ENCODE measurements around the gene RASA3. TPM values are rescaled to one million over a fixed set of nuclear protein-coding genes. Genes with fewer than 3 reads are reported as not detected.

Gene RASA3
- total RNA-seq, 1 donor from 2014 or later = 17.3 TPM

GRCh38 chr13:114148521-114148855 lies 16.1 kb upstream of the RASA3 start:
- no peaks in the 10 kb centered on the region for H3K9me3 ChIP-seq
- H3K4me3 ChIP-seq = no peak overlapping the region
- TF ChIP-seq CTCF (IDR thresholded peaks at IDR 0.05) = no peak
- H3K36me3 ChIP-seq = no peaks in the 10 kb centered on the region
- peaks cover 10% of the 10 kb centered on the region for H3K4me1 ChIP-seq
- H3K27me3 ChIP-seq = no peaks in the 10 kb centered on the region
- H3K27ac ChIP-seq = no peak overlapping the region
- intact Hi-C loops (cut with DNase I) = no loop called here
- peak; percentile 46 for ATAC-seq
- DNase-seq = peak; percentile 51

GRCh38 chr13:114147803-114148520 lies 15.5 kb upstream of the RASA3 start:
- Histone ChIP-seq H3K4me1 (peaks cover 15% of the 10 kb centered on the region), H3K4me3 (no peak overlapping the region), H3K27me3 (no peaks in the 10 kb centered on the region), H3K9me3 (no peaks in the 10 kb centered on the region), H3K36me3 (no peaks in the 10 kb centered on the region), H3K27ac (no peak overlapping the region)
- intact Hi-C loops (cut with DNase I) = no loop called here
- DNase-seq = peak; percentile 32
- ATAC-seq = no peak
- no peak for TF ChIP-seq CTCF (IDR thresholded peaks at IDR 0.05)

- no peak for ATAC-seq
- peak; percentile 54 for DNase-seq
- no peak overlapping the region for H3K27ac ChIP-seq
- no peaks in the 10 kb centered on the region for H3K9me3 ChIP-seq
- peaks cover 19% of the 10 kb centered on the region for H3K4me1 ChIP-seq
- H3K27me3 ChIP-seq = no peaks in the 10 kb centered on the region
- no peaks in the 10 kb centered on the region for H3K36me3 ChIP-seq
- intact Hi-C loops (cut with DNase I) = no loop called here
- TF ChIP-seq CTCF (IDR thresholded peaks at IDR 0.05) = no peak
- no peak overlapping the region for H3K4me3 ChIP-seq
These were observed 14.2 kb upstream of the RASA3 start for GRCh38 chr13:114146629-114147028.

- Histone ChIP-seq H3K36me3 (no peaks in the 10 kb centered on the region), H3K9me3 (no peaks in the 10 kb centered on the region), H3K4me3 (no peak overlapping the region), H3K27me3 (no peaks in the 10 kb centered on the region), H3K4me1 (peaks cover 15% of the 10 kb centered on the region), H3K27ac (no peak overlapping the region)
- intact Hi-C loops (cut with DNase I) = no loop called here
- no peak for TF ChIP-seq CTCF (IDR thresholded peaks at IDR 0.05)
- DNase-seq (peak; percentile 51), ATAC-seq (no peak)
These were observed 13.8 kb upstream of the RASA3 start for GRCh38 chr13:114146173-114146572.

GRCh38 chr13:114145722-114146121 lies 13.3 kb upstream of the RASA3 start:
- TF ChIP-seq CTCF (IDR thresholded peaks at IDR 0.05) = no peak
- DNase-seq (peak; percentile 37), ATAC-seq (no peak)
- Histone ChIP-seq H3K27me3 (no peaks in the 10 kb centered on the region), H3K4me1 (peaks cover 13% of the 10 kb centered on the region), H3K27ac (no peak overlapping the region), H3K36me3 (no peaks in the 10 kb centered on the region), H3K4me3 (no peak overlapping the region), H3K9me3 (no peaks in the 10 kb centered on the region)
- intact Hi-C loops (cut with DNase I) = no loop called here

GRCh38 chr13:114145256-114145655 lies 12.8 kb upstream of the RASA3 start:
- intact Hi-C loops (cut with DNase I) = no loop called here
- H3K27me3 ChIP-seq = no peaks in the 10 kb centered on the region
- no peak for ATAC-seq
- no peak for DNase-seq
- H3K36me3 ChIP-seq = no peaks in the 10 kb centered on the region
- H3K4me3 ChIP-seq = no peak overlapping the region
- no peak for TF ChIP-seq CTCF (IDR thresholded peaks at IDR 0.05)
- no peaks in the 10 kb centered on the region for H3K9me3 ChIP-seq
- peaks cover 13% of the 10 kb centered on the region for H3K4me1 ChIP-seq
- H3K27ac ChIP-seq = no peak overlapping the region

All from upper lobe of right lung (tissue), 1 donor.